Kidney (tissue), 14 donors: Measurements from ENCODE around the gene MRPL58. TPM values are rescaled to one million over a fixed set of nuclear protein-coding genes. Genes with fewer than 3 reads are reported as not detected.

ENCODE experiments used
- DNase-seq, 5 donors: peaks; one replicate each; pipeline ENCODE4 v3.0.0-alpha.2; 2013 to 2020
- FAIRE-seq: peaks from 2 replicates; lab custom pipeline; 2012; peaks lifted over from hg19 to GRCh38; lab: Jason Lieb, UNC
- H3K27ac ChIP-seq, 2 donors: one replicate each; pipeline ENCODE4 v1.7.0; 2013; ENCODE audit warnings: low read depth in 2 of 2, low read length in 2 of 2, inconsistent platforms in 1 of 2
- H3K27me3 ChIP-seq: one replicate; pipeline ENCODE4 v1.7.1; 2013; ENCODE audit warnings: low read length, inconsistent platforms; ENCODE audit not compliant: control insufficient read depth, insufficient read depth
- H3K36me3 ChIP-seq, 3 donors: one replicate each; pipeline versions ENCODE4 v1.7.0 to v1.7.1; 2013; ENCODE audit warnings: low read length in 3 of 3, control low read depth in 1 of 3, inconsistent platforms in 1 of 3; ENCODE audit not compliant: insufficient read depth in 3 of 3, control insufficient read depth in 2 of 3
- H3K4me1 ChIP-seq, 3 donors: one replicate each; pipeline versions ENCODE4 v1.7.0 to v1.7.1; 2013; ENCODE audit warnings: low read length in 3 of 3, inconsistent platforms in 1 of 3, low read depth in 1 of 3; ENCODE audit not compliant: control insufficient read depth in 2 of 3, insufficient read depth in 2 of 3
- H3K4me3 ChIP-seq, 3 donors: one replicate each; pipeline versions ENCODE4 v1.7.0 to v1.8.1; 2013; ENCODE audit warnings: low read length in 3 of 3, control low read depth in 1 of 3, inconsistent platforms in 1 of 3
- H3K9ac ChIP-seq, 3 donors: one replicate each; pipeline versions ENCODE4 v1.7.0 to v1.7.1; 2013; ENCODE audit warnings: low read length in 3 of 3, control low read depth in 1 of 3, inconsistent platforms in 1 of 3
- H3K9me3 ChIP-seq, 3 donors: one replicate each; pipeline versions ENCODE4 v1.7.0 to v1.7.1; 2013; ENCODE audit warnings: low read length in 3 of 3, control low read depth in 1 of 3, inconsistent platforms in 1 of 3; ENCODE audit not compliant: control insufficient read depth in 2 of 3, insufficient read depth in 1 of 3
- intact Hi-C: fragments of 100-400 bp; cut with DNase I; formaldehyde crosslinking; loops from one replicate; pipeline ENCODE4 v1.11.1; 2022
- polyA plus RNA-seq: library from polyadenylated mRNA; stranded (reverse); fragments of 350-450 nt; fragmentation: Illumina TruSeq; extraction: RNeasy Lipid Tissue Mini Kit (QIAGEN cat#74804); gene quantifications from one replicate; pipeline ENCODE4 v1.2.3, GENCODE V29; 2014; ENCODE audit warnings: low read depth, low replicate concordance; ENCODE audit not compliant: insufficient read depth
- total RNA-seq: library from RNA; stranded (reverse); fragmentation: NEBNext Ultra II Directional; extraction: Animal tissue kit (Norgen Biotek cat#: 25700); gene quantifications from one replicate; pipeline ENCODE4 v1.2.1, GENCODE V29; 2021
- TF ChIP-seq, protein P1 (sequence below): IDR thresholded peaks from 3 replicates; pipeline ENCODE4 v1.5.1; 2012; ENCODE audit warnings: mild to moderate bottlenecking, moderate library complexity, borderline replicate concordance; ENCODE audit not compliant: insufficient read depth; ENCODE audit errors: extremely low read depth
- donor health status: control.
- donor health status: control.
- donor health status: control.
- donor health status: control.
- donor health status: control.
- donor health status: DM: yes; HTN: yes; CAD: no.
- donor health status: Normal renal cell carcinoma (clear cell type).

Gene MRPL58
- total and polyA plus RNA-seq, 2 donors from 2014 or later = 23.1 to 84.5 TPM

DNA sequence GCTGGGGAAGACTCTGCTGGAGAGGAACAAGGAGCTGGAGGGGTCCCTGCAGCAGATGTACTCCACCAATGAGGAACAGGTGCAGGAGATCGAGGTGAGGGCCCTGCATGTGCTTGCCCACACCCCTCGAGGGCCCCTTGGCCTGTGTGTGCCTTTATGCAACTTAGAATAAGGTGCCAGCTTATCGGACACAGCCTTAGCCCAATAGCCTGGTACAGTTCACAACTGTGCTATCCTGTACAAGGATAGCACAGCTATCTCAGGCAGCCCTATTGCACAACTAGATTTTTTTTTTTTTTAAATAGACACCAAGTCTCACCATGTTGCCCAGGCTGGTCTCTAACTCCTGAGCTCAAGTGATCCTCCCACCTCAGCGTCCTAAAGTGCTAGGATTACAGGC, 12.9 kb upstream of the MRPL58 start:
- H3K27me3 ChIP-seq = no peaks in the 10 kb centered on the region
- intact Hi-C loops = no loop called here
- no peak overlapping the region for H3K27ac ChIP-seq
- H3K4me3 ChIP-seq = no peak overlapping the region
- no peak overlapping the region for H3K9ac ChIP-seq
- H3K36me3 ChIP-seq = peaks cover 0 to 7% (median 4%) of the 10 kb centered on the region in 3 donors
- H3K4me1 ChIP-seq = no peaks in the 10 kb centered on the region
- TF ChIP-seq, protein P1, sequence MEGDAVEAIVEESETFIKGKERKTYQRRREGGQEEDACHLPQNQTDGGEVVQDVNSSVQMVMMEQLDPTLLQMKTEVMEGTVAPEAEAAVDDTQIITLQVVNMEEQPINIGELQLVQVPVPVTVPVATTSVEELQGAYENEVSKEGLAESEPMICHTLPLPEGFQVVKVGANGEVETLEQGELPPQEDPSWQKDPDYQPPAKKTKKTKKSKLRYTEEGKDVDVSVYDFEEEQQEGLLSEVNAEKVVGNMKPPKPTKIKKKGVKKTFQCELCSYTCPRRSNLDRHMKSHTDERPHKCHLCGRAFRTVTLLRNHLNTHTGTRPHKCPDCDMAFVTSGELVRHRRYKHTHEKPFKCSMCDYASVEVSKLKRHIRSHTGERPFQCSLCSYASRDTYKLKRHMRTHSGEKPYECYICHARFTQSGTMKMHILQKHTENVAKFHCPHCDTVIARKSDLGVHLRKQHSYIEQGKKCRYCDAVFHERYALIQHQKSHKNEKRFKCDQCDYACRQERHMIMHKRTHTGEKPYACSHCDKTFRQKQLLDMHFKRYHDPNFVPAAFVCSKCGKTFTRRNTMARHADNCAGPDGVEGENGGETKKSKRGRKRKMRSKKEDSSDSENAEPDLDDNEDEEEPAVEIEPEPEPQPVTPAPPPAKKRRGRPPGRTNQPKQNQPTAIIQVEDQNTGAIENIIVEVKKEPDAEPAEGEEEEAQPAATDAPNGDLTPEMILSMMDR = no peak
- H3K9me3 ChIP-seq = no peaks in the 10 kb centered on the region
- no peak for DNase-seq
- FAIRE-seq = no peak

DNA sequence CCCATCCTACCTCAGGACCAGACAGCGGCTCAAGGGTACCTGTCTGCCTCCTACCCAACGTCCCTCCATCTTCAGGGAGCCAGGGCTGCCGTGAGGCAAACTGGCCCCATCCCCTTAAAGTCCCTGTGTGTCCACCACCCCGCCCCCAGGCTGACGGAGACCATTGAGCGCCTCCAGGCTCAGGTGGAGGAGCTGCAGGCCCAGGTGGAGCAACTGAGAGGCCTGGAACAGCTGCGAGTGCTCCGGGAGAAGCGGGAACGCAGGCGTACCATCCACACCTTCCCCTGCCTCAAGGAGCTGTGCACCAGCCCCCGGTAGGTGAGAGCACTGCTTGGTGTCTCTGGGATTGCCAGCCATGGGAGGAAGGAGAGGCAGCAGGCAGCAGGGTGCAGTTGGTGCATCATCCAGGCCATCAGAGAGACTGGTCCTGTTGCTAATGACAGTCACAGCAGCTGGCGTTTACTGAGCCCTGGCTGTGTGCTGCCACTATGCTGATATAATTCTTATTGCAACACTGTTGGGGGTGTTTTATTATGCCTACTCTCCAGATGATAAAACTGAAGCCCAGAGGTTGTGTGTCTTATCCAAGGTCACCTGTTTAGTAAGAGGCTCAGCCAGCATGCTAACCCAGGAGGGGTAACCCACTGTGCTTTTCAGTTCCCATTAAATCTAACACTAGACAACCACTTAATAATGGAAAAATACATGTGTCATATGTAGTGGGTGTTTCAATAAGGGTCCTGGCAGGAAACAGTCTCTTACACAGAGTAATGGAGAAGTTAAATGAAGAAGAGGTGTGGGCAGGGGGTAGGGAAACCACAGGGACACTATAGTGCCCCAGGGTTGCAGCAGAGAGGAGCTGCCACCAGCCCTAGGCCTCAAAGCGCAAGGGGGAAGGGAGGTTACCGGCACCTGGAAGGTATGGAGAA, 10.3 kb upstream of the MRPL58 start:
- FAIRE-seq = no peak
- H3K9me3 ChIP-seq = no peaks in the 10 kb centered on the region
- no peaks in the 10 kb centered on the region for H3K27me3 ChIP-seq
- H3K27ac ChIP-seq = no peak overlapping the region
- H3K4me1 ChIP-seq = no peaks in the 10 kb centered on the region
- H3K4me3 ChIP-seq = no peak overlapping the region
- TF ChIP-seq, protein P1 = no peak
- DNase-seq = no peak
- no peak overlapping the region for H3K9ac ChIP-seq
- H3K36me3 ChIP-seq = peaks cover 0 to 7% (median 4%) of the 10 kb centered on the region in 3 donors
- intact Hi-C loops = no loop called here

DNA sequence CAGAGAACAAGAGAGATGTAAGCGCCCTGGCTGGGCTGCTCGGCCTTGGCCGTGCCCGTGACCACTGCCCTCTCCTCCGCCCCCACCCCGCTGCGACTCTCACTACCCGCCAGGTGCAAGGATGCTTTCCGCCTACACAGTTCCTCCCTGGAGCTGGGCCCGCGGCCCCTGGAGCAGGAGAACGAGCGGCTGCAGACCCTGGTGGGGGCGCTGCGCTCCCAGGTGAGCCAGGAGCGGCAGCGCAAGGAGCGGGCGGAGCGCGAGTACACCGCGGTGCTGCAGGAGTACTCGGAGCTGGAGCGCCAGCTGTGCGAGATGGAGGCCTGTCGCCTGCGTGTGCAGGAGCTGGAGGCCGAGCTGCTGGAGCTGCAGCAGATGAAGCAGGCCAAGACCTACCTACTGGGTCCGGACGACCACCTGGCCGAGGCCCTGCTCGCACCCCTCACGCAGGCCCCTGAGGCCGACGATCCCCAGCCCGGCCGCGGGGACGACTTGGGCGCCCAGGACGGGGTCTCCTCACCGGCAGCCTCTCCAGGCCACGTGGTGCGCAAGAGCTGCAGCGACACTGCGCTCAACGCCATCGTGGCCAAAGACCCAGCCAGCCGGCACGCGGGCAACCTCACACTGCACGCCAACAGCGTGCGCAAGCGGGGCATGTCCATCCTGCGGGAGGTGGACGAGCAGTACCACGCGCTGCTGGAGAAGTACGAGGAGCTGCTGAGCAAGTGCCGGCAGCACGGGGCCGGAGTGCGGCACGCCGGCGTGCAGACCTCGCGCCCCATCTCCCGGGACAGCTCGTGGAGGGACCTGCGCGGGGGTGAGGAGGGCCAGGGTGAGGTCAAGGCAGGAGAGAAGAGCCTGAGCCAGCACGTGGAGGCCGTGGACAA, 9.2 kb upstream of the MRPL58 start:
- intact Hi-C loops = no loop called here
- TF ChIP-seq, protein P1 = no peak
- H3K9ac ChIP-seq = no peak overlapping the region
- FAIRE-seq = no peak
- no peak overlapping the region for H3K27ac ChIP-seq
- no peak overlapping the region for H3K4me3 ChIP-seq
- DNase-seq = no peak
- no peaks in the 10 kb centered on the region for H3K27me3 ChIP-seq
- no peaks in the 10 kb centered on the region for H3K9me3 ChIP-seq
- peaks cover 0 to 7% (median 4%) of the 10 kb centered on the region in 3 donors for H3K36me3 ChIP-seq
- no peaks in the 10 kb centered on the region for H3K4me1 ChIP-seq
